HepG2 (cell line): Measurements from ENCODE around the gene POTEF. TPM values are rescaled to one million over a fixed set of nuclear protein-coding genes. Genes with fewer than 3 reads are reported as not detected.
"Not testable (repeated sequence)": the region's sequence is repeated elsewhere in the genome, so short reads cannot be mapped to it uniquely, and the experiment has no call there.

Experiments
- ATAC-seq: fragments of 200-7000 bp; cut with Tn5 transposase; 3 replicates; pipeline ENCODE4 v1.9.1; 2020; ENCODE audit warnings: mild to moderate bottlenecking, moderate library complexity
- BruUV-seq: library from RNA; stranded (reverse); fragments of 400-500 nt; replicated peaks from 2 replicates; lab custom pipeline; 2021; lab: Mats Ljungman, UMichigan
- CTCF ChIA-PET: fragments of 300-600 bp; formaldehyde crosslinking; extraction: SDS; loops from one replicate; lab custom pipeline; 2021; ENCODE audit warnings: low total read pairs, inconsistent platforms, low intra/inter-chr PET ratio; lab: Yijun Ruan, JAX
- POLR2A ChIA-PET: fragments of 350-600 bp; sonication (Branson Sonifier 250); formaldehyde crosslinking; loops from one replicate; lab custom pipeline; 2020; ENCODE audit warnings: antibody characterized with exemption, inconsistent platforms; lab: Yijun Ruan, JAX
- DNase-seq: peaks from one replicate; pipeline ENCODE4 v3.0.0-alpha.2; 2015; ENCODE audit warnings: low spot score
- FAIRE-seq: peaks from 3 replicates; lab custom pipeline; 2011; peaks lifted over from hg19 to GRCh38; lab: Jason Lieb, UNC
- H2AFZ ChIP-seq: one replicate; pipeline ENCODE4 v1.6.1; 2011; ENCODE audit warnings: low read length, inconsistent platforms
- H3K27ac ChIP-seq: fragments of 300-600 bp; 3 replicates; pipeline ENCODE4 v1.8.0; 2011; ENCODE audit warnings: mixed run types, mild to moderate bottlenecking, mixed read lengths, low read length, inconsistent platforms; ENCODE audit not compliant: insufficient read depth; ENCODE audit errors: extremely low read length
- H3K27me3 ChIP-seq, 2 experiments: fragments of 200-600 bp in 1 of 2; 2 replicates in 1 of 2; 3 replicates in 1 of 2; pipeline versions ENCODE4 v1.6.0 to v1.8.0; 2011; ENCODE audit warnings: low read length in 2 of 2, mild to moderate bottlenecking in 2 of 2, moderate library complexity in 2 of 2, inconsistent platforms in 1 of 2; ENCODE audit not compliant: insufficient read depth in 2 of 2, control insufficient read depth in 1 of 2
- H3K36me3 ChIP-seq, 2 experiments: fragments of 200-600 bp in 1 of 2; replicated peaks in 1 of 2; 2 replicates in 1 of 2; 3 replicates in 1 of 2; pipeline versions ENCODE4 v1.5.1 to v1.8.0; 2011; ENCODE audit warnings: low read length in 2 of 2, inconsistent platforms in 1 of 2; ENCODE audit not compliant: insufficient read depth in 2 of 2, control insufficient read depth in 1 of 2
- H3K4me1 ChIP-seq: 2 replicates; pipeline ENCODE4 v1.5.1; 2012; ENCODE audit warnings: low read length, inconsistent platforms; ENCODE audit not compliant: insufficient read depth
- H3K4me2 ChIP-seq: 2 replicates; pipeline ENCODE4 v1.6.0; 2011; ENCODE audit warnings: low read depth, low read length, inconsistent platforms
- H3K4me3 ChIP-seq, 3 experiments: fragments of 200-600 bp in 1 of 3; sonication (generic), shearing (Covaris generic) in 1 of 3; replicated peaks in 1 of 3; 2 replicates each; pipeline ENCODE4 v1.5.1; 2011 to 2016; ENCODE audit warnings: low read length in 3 of 3, inconsistent platforms in 2 of 3, low read depth in 2 of 3, mild to moderate bottlenecking in 2 of 3, control low read depth in 1 of 3, mixed read lengths in 1 of 3; ENCODE audit not compliant: insufficient read depth in 1 of 3
- H3K79me2 ChIP-seq: one replicate; pipeline ENCODE4 v1.6.1; 2011; ENCODE audit warnings: low read length, inconsistent platforms; ENCODE audit not compliant: insufficient read depth
- H3K9ac ChIP-seq: 2 replicates; pipeline ENCODE4 v1.6.0; 2011; ENCODE audit warnings: mild to moderate bottlenecking, low read depth, low read length, inconsistent platforms; ENCODE audit not compliant: insufficient read depth
- H3K9me3 ChIP-seq: 2 replicates; pipeline ENCODE4 v1.5.1; 2012; ENCODE audit warnings: mild to moderate bottlenecking, low read length
- H4K20me1 ChIP-seq: 2 replicates; pipeline ENCODE4 v1.6.0; 2011; ENCODE audit warnings: inconsistent platforms, mild to moderate bottlenecking, low read length, moderate library complexity; ENCODE audit not compliant: insufficient read depth
- CHCHD3 ChIP-seq: sonication (generic); formaldehyde crosslinking; IDR thresholded peaks from 2 replicates; pipeline ENCODE4 v1.8.0; 2022; ENCODE audit warnings: mild to moderate bottlenecking, missing genetic modification reagents, moderate library complexity
- NCOA1 ChIP-seq: sonication (generic); formaldehyde crosslinking; IDR thresholded peaks from 2 replicates; pipeline ENCODE4 v1.9.0; 2021; ENCODE audit warnings: missing genetic modification reagents
- PRDM4 ChIP-seq: sonication (generic); formaldehyde crosslinking; IDR thresholded peaks from 2 replicates; pipeline ENCODE4 v1.9.0; 2021; ENCODE audit warnings: missing genetic modification reagents, borderline replicate concordance
- SETDB1 ChIP-seq: sonication (generic); formaldehyde crosslinking; IDR thresholded peaks from 2 replicates; pipeline ENCODE4 v1.5.1; 2020; ENCODE audit warnings: missing genetic modification reagents, mild to moderate bottlenecking, borderline replicate concordance
- SMAD3 ChIP-seq: sonication (generic); formaldehyde crosslinking; IDR thresholded peaks from 2 replicates; pipeline ENCODE4 v1.4.0; 2020; ENCODE audit warnings: missing genetic modification reagents
- SYNCRIP ChIP-seq: fragments of 200-400 bp; formaldehyde crosslinking; IDR thresholded peaks from 2 replicates; pipeline ENCODE4 v1.6.1; 2018; ENCODE audit warnings: mild to moderate bottlenecking, low read depth, low read length; ENCODE audit not compliant: insufficient read depth
- THAP11 ChIP-seq: IDR thresholded peaks from 2 replicates; pipeline ENCODE4 v1.6.1; 2016; ENCODE audit warnings: missing biosample characterization, missing genetic modification reagents
- ZBTB42 ChIP-seq: sonication (generic); formaldehyde crosslinking; IDR thresholded peaks from 2 replicates; pipeline ENCODE4 v1.5.0; 2020; ENCODE audit warnings: mild to moderate bottlenecking, missing genetic modification reagents
- ZSCAN9 ChIP-seq: IDR thresholded peaks from 2 replicates; pipeline ENCODE4 v1.6.1; 2016; ENCODE audit warnings: borderline replicate concordance
- WGBS: methylation state at CpG from one replicate; pipeline ENCODE4 v1.1.6; 2017; ENCODE audit warnings: low lambda C conversion rate; 5-methylcytosine and 5-hydroxymethylcytosine counted together
- in situ Hi-C: cut with HindIII; loops from 2 replicates; pipeline ENCODE4 v1.10.0; 2017; ENCODE audit warnings: low pct_unique_long_range_greater_than_20kb; ENCODE audit not compliant: extremely low pct_ligation_motif_present
- intact Hi-C: fragments of 100-400 bp; cut with micrococcal nuclease; formaldehyde crosslinking; loops from one replicate; pipeline ENCODE4 v1.10.0; 2022; ENCODE audit not compliant: unreplicated experiment
- polyA plus RNA-seq, 8 experiments: library from polyadenylated mRNA; depleted of rRNA in 3 of 8; stranded (reverse) in 7 of 8; unstranded in 1 of 8; fragments of >200 nt; fragmentation: Illumina TruSeq in 4 of 8; extraction: Trizol in 4 of 8; gene quantifications; 2 replicates each; pipeline versions ENCODE4 v1.2.1 to v1.2.3, GENCODE V29; 2011 to 2016; ENCODE audit warnings: low read depth in 4 of 8, missing spikeins in 1 of 8, mixed read lengths in 1 of 8; ENCODE audit not compliant: insufficient read depth in 1 of 8
- total RNA-seq, 5 experiments: library from RNA; depleted of rRNA; stranded (reverse); fragments of >200 nt; fragmentation: Illumina TruSeq; extraction: Trizol; gene quantifications; 2 replicates each; pipeline ENCODE4 v1.2.3, GENCODE V29; 2016; ENCODE audit warnings: low read depth in 1 of 5
- TF ChIP-seq, protein P1 (sequence below): sonication (generic); formaldehyde crosslinking; IDR thresholded peaks from 2 replicates; pipeline ENCODE4 v1.5.0; 2020; ENCODE audit warnings: missing genetic modification reagents
- TF ChIP-seq, protein P2 (sequence below): sonication (generic); formaldehyde crosslinking; IDR thresholded peaks from 2 replicates; pipeline ENCODE4 v1.8.1; 2023; ENCODE audit warnings: mild to moderate bottlenecking, inconsistent platforms, moderate library complexity, missing genetic modification reagents, borderline replicate concordance

POTEF gene
- total and polyA plus RNA-seq, 2 of the 13 experiments (the other 11 are each of a cell fraction or from before 2014, with no cell fraction given): 1.2 to 6.0 TPM

DNA sequence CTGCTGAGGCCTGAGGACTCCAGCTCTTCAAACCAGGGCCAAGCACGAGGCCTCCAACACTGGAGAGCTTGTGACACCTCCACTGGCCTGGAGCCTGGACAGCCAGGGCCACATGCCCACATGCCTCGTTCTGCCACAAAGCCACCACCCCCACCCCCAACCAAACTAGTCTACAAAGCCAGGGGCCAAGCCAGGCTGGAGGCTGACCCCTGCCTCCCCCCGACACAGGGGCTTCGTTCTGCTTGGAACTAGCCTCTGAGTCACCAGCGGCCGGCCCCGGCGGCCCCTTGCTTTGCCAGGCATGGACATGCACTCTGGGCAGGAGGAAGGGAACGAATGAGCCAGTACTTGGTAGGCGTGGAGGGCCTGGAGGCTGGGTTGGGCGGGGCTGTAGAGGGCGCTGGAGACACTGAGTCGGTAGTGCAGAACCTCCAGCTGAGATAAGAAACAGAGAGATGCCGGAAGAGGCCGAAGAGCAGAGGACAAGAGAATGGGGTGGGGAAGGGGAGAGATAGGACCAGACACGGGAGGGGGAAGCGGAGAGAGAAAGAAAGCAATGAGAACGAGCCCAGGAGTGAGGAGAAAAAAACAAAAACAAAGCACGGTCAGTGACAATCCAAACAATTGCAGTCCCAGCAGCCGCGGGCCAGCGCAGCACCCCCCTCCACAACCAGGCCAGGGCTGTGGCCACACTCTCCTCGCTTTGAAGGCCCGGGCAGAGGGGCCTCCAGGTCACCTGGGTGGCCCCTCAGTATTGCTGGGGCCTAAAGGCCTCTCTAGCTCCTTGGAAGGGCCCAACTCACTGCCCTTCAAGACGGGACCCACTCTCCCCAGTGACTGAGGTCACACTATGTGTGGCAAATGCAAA, 32.0 kb upstream of the POTEF start:
- H3K4me3 ChIP-seq, H3K27ac ChIP-seq, H3K27me3 ChIP-seq, H3K79me2 ChIP-seq, H3K4me1 ChIP-seq, BruUV-seq, FAIRE-seq, POLR2A ChIA-PET, ATAC-seq, intact Hi-C loops, H3K9ac ChIP-seq, H2AFZ ChIP-seq, H3K4me2 ChIP-seq, CTCF ChIA-PET, DNase-seq, H4K20me1 ChIP-seq, H3K9me3 ChIP-seq, in situ Hi-C loops: not testable (repeated sequence)
- H3K36me3 ChIP-seq: peaks cover 23 to 47% of the 10 kb centered on the region in 2 experiments
- WGBS: 96% methylated on average over 24 of the region's 25 CpGs

- Histone ChIP-seq H3K27me3 (no peaks in the 10 kb centered on the region), H3K9me3 (no peaks in the 10 kb centered on the region), H3K9ac (no peak overlapping the region), H3K79me2 (no peaks in the 10 kb centered on the region), H2AFZ (no peak overlapping the region), H3K4me2 (no peak overlapping the region), H3K4me3 (no peak overlapping the region), H3K4me1 (no peaks in the 10 kb centered on the region), H3K36me3 (peaks cover 24 to 47% of the 10 kb centered on the region in 2 experiments; a peak in 4 of 5 replicates), H4K20me1 (no peaks in the 10 kb centered on the region), H3K27ac (no peak overlapping the region)
- ChIA-PET POLR2A (no interaction called here), CTCF (no interaction called here)
- in situ Hi-C loops (no loop called here), intact Hi-C loops (no loop called here)
- FAIRE-seq (no peak), DNase-seq (no peak), ATAC-seq (no peak)
- BruUV-seq: no TSS peak
- over 99% methylated on average over 5 of the region's 6 CpGs for WGBS
- TF ChIP-seq SYNCRIP: no peak
- TF ChIP-seq, protein P1, sequence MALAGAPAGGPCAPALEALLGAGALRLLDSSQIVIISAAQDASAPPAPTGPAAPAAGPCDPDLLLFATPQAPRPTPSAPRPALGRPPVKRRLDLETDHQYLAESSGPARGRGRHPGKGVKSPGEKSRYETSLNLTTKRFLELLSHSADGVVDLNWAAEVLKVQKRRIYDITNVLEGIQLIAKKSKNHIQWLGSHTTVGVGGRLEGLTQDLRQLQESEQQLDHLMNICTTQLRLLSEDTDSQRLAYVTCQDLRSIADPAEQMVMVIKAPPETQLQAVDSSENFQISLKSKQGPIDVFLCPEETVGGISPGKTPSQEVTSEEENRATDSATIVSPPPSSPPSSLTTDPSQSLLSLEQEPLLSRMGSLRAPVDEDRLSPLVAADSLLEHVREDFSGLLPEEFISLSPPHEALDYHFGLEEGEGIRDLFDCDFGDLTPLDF (CRISPR knock-in tag): no peak
- no peak for TF ChIP-seq CHCHD3
- TF ChIP-seq ZSCAN9 (CRISPR knock-in tag): no peak
- TF ChIP-seq THAP11 (CRISPR knock-in tag): no peak
- no peak for TF ChIP-seq SMAD3 (CRISPR knock-in tag)
- TF ChIP-seq SETDB1 (CRISPR knock-in tag): no peak
- no peak for TF ChIP-seq ZBTB42 (CRISPR knock-in tag)
- TF ChIP-seq, protein P2, sequence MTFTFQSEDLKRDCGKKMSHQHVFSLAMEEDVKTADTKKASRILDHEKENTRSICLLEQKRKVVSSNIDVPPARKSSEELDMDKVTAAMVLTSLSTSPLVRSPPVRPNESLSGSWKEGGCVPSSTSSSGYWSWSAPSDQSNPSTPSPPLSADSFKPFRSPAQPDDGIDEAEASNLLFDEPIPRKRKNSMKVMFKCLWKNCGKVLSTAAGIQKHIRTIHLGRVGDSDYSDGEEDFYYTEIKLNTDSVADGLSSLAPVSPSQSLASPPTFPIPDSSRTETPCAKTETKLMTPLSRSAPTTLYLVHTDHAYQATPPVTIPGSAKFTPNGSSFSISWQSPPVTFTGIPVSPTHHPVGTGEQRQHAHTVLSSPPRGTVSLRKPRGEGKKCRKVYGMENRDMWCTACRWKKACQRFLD (CRISPR knock-in tag): no peak
- TF ChIP-seq NCOA1 (CRISPR knock-in tag): no peak
- no peak for TF ChIP-seq PRDM4 (CRISPR knock-in tag)
Measured at GRCh38 chr2:130160131-130160530, 31.1 kb upstream of the POTEF start.
